Measurements from ENCODE around the gene ERC2.

The ERC2 gene

DNA sequence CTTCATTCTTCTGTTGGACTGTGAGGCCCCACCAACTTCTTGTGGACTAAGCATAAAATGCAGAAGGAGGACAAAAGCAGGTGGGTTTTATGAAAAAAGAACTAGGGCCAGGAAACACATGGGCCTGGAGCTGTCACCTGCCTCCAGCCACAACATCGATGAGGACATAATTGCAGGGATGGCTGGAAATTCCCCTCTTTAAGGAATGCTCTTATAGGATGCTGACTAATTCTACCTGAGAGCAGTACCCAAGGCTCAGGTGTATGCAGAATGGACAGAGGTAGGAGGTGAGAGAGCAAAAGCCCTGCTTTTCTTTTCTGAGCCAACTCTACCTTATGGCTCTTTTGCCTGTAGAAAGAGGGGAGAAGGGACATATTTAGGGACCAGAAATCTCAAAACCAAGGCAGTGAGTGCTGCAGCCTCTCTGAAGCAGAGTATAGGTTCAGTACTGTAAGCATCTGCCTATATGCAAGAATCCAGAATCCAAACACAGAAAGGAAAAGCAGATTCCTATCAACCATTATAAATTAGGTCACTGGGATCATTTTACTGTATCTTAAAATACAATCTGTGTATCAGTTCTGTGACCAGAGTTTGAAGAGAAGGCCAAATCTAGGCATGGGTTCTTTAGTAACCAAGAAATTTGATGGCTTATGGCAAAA lies 775.8 kb downstream of the ERC2 start:
- no peak for DNase-seq

DNA sequence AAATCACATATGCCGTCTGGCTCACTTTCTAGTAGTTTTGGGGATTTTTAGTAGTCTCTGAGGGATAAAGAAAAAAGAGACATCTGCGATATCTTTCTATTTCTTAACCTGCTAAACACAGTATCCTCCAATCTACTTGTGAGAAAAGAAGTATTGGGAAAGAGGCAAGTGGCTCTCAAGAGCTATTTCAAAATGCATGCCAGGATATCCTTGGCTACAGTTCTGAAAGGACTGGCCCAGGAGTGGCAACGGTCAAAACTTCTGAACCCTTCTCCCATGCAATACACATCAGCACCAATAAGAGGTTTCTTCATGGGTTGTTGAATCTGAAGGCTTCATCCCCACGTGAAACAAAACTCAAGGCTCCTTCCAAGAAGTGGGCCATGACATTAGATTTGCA lies 777.1 kb downstream of the ERC2 start:
- DNase-seq = no peak

DNA sequence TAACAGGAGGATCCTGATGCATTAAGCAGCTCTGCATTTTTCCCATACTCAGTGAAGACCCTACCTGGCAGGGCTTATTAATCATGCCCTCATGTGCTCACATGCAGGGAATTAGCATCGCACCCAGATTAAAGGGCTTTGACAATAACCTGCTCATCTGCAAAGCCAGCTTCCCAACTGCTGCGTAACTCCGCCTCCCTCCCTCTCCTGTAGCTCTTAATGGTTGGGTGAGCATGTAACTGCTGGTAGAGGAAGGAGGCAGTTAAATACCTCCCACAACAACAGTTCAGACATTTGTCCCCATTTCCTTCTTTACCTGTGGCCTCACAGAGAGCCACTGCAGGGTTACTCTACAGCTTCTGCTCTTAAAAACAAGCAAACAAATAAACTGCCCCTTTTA lies 777.5 kb downstream of the ERC2 start:
- no peak for DNase-seq

DNA sequence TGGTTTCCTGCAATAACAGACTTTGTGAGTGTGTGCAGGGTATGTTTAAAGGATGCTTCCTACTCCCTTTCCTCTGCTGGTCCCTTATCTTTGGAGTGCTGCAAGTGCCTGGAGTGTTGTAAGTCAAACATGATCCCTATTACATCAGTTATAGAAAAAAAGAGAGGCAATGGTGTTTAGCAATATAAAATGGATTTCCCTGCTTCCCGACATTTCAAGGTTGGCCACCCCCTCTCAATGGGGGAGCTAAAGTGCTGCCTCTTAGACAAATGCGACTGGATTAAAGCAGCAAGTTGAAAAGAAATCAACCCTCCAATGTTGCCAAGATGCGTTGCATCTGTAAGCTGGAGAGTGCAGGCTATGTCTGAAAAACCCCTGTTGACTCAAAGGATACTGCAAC lies 778.1 kb downstream of the ERC2 start:
- DNase-seq = no peak

DNA sequence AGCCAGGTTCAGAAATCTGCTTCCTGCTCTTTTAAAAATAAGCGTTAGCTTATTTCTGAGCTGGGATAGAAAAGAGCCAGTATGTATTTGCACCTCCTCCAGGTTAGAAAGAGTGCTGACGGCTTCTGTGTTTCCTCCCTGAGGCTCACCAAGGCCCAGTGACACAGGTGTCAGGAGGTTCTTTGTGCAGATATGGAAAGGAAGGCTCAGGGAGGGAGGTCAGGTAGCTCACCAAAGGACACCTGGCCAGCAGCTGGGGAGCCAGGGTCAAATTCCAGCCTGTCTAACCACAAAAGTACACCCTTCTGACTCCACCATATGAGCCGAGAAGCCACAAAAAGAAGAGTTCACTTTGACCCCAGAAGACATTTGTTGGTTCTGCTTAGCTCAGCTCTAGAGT lies 780.1 kb downstream of the ERC2 start:
- DNase-seq = no peak

DNA sequence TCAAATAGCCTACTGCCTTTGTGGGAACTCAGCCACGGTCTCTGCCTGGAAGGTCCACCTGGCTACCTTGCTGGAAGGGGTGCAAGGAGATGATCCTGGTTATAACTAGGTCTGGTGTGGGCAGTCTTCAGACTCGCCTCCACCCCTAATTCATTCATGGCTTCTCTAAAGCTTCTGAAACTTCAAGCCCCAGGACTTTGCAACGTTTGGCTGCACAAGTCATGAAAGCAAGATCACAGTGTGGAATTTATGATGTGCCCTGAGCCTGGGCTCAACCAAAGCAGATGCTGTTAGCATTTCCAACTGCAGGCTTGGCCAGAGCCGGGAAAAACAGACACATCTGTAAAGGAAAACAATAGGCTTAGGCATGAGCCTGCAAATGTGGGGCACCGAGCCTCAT lies 780.7 kb downstream of the ERC2 start:
- DNase-seq = no peak

DNA sequence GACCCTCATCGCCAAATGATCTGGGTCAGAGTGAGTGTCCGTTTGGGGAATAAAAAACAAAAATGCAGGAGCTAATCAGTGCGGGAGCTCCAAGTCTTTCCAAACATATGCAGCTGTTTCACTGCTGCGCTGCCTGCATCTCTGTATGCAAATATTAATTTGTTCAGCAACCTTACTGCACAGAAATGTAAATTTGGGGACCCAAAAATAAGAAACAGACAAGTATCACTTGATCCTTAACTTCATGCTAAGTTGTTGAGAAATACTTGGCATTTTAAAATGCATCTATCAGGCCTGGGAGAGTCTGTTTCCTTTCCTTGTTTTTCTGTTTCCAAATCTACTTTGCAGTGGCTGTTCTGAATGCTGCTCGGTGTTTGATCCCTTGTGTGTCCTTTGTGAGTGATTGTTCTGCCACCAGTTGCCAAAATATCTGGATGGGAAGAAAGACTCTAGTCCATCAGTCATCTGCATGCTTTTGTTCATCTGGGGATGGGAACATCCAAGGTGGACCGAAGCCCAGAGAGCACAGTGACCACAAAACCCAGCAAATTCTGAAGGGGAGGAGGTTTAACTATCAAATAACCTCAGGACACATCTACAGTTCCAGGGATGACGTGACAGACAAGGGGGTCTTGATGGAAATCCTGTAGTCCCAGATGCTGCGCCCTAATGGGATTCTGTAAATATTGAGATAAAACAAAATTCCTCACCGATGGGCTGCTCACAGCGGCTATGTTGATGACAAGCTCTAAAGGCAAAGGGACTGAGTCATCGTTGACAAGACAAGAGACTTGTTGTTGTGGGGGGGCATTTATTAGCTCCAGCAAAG lies 781.6 kb downstream of the ERC2 start:
- DNase-seq = no peak

DNA sequence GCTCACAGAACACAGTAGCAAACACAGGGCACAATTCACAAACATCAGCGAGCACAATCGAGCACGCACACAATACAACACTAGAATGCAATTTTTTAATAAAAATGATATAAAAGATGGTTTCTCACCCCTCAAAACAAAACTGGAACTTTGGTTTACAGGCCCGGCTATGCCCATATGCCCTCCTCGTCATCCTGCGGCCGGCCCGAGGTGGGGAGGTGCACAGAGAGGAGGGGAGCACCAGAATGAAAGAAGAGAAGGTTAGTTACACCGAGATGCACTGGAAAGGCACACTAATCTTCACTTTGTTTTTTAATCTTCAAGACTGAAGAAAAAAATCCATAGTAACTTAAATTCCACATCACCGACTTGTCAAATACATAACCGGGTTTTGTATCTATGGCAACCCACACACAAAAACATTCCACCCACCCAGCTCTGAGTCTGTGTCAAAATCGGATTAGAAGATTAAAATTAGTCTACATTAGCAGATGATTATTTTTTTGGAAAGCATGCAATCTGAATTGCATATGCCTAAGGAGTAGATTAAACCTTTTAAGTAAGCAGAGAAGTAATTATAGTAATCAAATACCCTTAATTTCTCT lies 784.5 kb downstream of the ERC2 start:
- no peak for DNase-seq

DNA sequence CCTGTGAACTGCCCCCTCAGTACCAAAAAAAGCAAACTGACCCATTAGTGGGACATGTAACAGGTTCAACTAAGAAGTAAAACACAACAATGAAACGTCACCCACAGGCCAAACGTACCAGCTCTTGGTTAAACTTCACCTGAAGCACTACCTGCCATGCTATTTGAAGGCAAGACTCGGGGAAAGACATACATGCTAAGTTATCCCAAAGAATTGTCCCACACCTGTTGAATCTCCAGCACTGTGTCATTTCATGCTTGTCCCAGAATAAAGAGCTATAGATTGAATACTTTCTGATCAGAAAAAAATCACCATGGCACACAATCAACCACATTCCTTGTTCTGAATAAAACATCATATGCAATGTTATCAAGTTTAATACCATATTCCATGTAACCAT lies 785.8 kb downstream of the ERC2 start:
- no peak for DNase-seq

DNA sequence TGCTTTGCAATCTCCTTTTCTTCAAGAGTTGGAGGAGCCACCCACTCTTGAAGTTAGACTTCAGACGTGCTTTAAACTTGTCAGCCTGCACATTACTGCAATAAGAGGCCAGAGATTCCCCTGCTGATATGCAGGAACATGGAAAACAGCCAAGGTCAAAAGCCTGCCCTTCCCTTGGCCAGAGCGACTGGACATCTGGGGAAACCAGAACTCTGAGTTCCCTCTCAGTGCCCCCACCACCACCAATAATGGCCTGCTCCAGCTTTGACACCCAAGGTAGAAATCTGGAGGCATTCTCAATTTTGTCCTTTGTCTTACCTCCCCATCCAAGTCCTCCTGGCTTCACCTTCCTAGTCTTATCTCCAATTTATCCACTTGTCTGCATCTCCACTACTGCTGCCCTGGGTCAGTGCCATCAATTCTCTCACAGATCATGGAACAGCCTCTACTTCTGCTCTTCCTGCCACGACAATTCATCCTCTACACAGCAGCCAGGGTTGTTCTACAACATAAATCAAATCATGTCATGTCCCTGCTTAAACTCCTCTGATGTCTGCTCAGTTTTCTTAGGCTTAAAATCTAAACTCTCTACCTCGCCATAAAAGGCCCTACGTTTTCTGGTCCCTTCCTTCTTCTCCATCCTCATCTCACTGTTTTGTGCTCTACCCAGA lies 789.6 kb downstream of the ERC2 start:
- no peak for DNase-seq

DNA sequence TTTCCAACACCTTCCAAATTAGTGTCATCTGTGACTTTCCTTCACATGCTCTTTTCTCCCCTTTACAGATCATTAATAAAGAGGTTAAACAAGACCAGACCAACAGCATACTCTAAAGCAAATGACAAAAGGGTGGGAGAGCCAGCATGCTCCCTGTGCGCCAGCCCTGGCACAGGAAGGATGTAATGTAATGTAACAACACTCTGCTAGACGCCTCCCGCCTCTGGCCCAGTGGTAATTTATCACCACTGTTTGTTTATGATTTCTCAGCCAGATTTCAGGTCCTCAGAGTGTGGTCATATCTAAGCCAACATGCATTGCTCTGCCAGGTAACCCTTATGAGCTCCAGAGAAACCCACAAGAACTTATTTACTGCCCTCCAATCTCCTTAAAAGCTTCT lies 791.6 kb downstream of the ERC2 start:
- DNase-seq = no peak

DNA sequence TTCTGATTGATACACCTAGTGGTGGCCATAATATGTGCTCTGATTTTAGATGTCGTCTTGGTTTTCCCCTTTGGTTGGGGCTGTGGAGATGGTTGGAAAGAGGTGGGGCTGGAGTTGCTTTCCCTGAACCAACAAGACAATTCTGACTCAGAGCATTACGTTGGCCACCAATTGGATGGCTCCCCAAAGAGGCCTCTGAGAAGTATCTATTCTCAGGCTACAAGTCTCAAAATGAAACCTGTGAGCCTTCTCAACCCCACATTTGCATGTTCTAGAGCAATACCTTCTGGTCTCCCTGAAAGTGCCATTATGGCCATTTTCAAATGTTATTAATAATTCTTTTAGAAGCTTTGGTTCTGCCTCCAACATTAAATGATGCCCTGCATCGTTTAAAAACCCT lies 792.8 kb downstream of the ERC2 start:
- no peak for DNase-seq

DNA sequence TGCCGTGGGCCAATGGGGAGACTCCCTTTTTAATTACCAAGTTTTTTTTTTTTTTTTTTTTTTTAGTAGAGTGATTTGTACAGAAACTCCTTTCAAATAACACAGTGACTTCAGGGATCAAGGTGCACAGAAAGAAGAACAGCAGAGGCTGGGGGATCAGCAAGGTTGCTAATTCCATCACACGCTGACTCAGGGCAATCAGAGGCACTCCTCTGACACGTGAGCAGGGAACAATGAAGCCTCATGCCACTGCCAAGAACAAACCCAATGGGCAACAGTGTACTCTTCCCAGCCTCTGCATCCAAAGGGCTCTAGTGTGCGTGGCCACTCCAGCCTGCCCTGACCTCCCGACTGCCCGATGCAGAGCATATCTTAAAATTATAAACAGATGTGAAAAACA lies 794.5 kb downstream of the ERC2 start:
- no peak for DNase-seq

DNA sequence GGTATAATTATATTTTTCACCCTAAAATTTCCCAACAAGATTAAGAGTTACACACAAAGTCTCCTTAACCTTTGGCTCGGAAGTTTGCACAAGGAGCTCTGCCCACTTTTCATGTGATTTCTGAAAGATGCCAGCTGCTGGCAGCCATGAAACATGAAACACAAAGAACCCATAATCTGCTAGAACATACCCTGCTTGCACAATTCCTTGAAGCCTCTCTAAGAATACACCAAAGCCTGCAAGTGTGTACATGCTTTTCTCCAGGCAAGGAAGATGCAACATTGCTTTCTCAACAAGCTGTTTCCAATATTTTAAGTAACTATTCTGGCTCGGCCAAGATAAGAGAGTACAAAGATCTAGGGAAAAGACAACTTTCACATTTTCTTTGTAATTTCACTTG lies 799.1 kb downstream of the ERC2 start:
- DNase-seq = no peak

DNA sequence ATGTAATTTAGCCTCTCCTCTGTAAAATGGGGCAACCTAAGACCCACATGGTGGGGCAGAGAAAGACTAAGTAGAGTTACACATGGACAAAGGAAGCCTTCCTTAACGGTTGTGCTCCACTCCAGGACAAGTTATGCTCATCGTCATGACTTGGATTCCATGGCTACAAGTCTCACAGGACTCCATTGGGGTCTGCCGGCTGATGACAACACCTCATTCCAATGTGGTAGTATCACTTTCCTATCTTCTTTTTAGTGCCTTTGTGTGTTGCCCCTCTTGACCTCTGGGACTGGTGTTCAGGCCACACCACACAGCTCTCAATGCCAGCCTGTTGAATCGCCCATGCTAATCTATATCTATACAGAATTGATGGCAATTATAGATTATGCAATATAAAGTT lies 799.9 kb downstream of the ERC2 start:
- DNase-seq = no peak

DNA sequence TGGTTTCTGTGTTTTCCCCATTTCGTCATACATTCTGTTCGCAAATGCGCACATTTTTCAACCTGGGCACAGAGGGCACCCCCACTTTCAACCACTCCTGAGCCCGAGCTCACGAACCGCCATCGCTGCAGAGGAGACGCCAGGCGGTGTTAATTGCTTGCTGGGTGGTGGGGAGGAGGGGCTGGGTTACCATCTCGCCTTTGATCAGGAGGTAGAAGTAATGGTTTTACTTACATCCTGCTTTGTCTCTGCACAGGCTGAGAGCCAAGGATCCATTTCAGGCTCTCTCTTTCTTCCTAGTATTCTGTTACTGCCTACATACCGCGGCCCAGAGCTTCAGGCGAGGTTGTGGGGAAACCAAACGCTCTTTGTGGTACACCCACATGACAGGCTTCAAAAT lies 803.9 kb downstream of the ERC2 start:
- DNase-seq = no peak

DNA sequence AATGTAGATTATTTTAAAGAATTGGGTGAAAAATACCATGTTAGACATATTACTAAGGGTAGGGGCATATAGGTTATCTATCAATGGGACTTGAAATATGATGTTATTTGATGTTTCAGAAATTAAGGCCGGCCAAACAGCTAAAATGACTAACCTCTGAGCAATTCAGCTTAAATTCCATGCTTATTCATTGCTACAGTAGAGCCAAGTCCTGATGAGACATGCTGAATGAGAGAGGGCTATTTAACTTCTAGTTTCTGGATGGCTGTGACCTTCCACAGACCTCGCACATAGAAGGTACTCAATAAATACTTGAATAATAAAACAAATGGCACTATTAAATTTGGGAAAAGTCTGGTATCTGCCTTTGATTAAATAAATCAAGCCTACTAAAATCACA lies 805.6 kb downstream of the ERC2 start:
- no peak for DNase-seq

DNA sequence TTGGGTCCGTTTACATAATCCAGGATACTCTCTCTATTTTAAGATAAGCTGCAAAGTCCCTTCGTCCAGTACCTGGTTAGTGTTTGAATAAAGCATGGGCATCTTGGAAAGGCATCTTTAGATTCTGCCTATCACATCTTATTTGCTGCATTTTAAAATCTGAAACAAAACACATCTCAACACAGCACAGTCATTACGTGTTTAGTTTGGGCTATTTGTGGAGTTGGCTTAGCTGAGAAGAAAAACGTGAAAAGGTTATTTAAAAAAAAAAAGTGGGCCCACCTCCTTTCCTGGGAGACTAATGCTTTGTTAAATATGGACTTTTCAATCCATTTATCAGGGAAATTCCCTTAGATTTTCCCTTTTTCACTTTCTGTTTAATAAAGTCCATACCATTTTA lies 806.7 kb downstream of the ERC2 start:
- DNase-seq = no peak

DNA sequence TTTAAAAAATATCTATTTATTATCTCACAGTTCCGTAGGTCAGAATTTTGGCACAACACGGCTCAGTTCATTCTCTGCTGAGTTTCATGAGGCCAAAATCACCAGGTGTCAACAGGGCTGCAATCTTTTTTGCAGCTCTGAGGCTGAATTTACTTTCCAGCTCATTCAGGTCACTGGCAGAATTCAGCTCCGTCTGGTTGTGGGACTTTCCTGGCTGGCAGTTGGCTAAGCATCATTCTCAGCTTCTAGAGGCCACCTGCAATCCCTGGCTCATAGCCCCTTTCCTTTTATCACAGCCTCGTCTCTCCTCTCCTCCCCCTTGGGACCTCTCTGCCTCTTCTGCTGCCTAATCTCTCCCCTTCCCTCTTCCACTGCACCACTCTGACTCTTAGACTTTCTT lies 807.1 kb downstream of the ERC2 start:
- DNase-seq = no peak

DNA sequence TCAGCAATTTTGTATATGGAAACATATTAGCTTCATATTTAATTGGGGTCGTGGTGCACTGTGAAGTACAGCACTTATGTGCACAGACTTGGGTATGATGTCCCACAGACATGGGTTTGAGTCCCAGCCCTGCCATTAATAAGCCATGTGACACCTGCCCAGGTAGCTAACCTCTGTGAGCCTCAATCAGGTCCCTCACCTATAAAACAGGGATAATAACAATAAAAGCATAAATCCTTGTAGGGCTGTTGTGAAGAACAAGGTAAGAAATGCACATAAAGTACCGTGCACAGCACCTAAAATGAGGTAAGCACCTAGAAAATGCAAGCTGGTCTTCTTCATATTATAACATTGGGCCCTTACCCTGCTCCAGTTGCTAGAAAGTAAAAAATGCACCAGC lies 807.6 kb downstream of the ERC2 start:
- no peak for DNase-seq

DNA sequence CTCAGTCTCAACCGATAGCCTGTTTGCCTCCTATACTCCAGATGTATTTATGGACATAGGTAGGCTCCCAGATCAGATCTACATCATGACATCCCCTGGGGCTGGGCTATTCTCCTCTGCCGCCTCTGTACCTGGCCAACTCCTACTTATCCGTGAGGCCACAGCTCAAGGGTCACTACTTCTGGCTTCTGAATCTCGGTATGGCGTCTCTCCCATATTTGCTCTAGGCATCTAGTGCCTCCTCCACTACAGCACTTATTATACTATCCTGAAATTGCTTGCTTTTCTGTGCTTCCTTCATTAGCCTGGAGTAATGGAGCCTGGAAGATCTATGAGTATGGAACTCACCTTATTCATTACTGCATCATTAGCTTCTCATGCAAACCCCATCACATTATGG lies 808.6 kb downstream of the ERC2 start:
- DNase-seq = no peak

DNA sequence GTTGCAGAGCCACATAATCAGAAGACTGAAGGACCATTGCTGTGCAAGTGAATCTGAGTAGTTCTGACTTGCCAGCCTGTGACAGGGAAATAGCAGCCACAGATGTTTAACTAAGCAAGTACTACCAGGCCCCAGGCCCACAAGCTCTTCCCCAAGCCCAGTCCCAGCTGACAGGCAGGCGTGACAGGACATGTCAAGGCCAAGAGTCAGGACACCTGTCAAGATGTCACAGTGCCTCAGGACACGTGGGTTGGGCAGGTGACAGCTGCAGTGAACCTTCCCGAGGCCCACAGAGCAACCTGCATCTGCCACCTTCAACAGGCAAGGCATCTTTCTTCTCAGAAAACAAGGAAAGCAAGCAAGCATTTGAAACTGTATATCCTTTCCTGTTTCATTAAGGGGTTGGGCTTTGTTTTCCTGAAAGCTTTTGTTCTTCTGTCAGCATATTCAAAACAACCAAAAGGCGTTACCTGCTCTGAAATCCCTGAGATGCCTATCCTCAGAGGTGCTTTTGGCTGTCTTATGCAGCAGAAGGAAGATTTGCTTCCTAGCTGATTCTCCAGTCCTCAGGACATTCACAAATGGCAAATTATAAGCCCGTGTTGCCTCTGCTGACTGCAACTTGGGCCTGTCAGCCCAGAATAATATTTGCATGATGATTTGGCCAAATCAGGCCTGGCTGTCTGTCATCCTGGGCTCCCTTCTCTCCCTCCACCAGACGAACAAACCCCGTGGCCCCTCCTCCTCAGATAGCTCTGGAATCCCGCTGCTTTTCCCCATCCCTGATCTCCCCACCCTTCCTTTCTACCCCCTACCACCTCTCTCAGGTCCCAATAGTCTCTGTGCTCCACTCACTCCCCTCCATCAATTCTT lies 809.3 kb downstream of the ERC2 start:
- DNase-seq = no peak

DNA sequence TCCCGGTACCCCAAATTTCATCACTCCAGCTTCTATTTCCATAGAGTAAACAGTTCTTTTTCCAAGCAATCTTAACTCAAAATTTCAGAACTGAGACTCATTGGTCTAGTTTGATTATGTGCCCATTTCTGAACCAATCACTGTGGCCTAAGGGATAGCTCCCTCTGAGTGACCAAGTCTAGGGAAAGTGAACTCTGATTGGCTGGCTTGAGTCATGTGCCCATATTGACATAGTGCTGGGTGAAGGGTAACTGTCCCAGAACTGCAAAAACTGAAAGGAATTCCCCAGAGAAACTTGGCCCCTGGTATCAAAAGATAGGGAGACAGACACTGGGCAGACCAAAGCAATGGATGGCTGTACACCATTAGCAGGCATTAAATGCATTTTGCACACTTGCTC lies 810.0 kb downstream of the ERC2 start:
- no peak for DNase-seq

Data from activated naive CD4-positive, alpha-beta T cell treated with Interleukin-2 at 50 U/mL for 16 hours (primary cell).